Liver (tissue), 9 donors: Measurements from ENCODE around the gene TMEM61. TPM values are rescaled to one million over a fixed set of nuclear protein-coding genes. Genes with fewer than 3 reads are reported as not detected.

Source experiments
- DNase-seq: peaks from one replicate; pipeline ENCODE4 v3.0.0-alpha.2; 2017; ENCODE audit warnings: low spot score
- H3K27ac ChIP-seq, 2 donors: one replicate each; pipeline ENCODE4 v1.7.0; 2013; ENCODE audit warnings: inconsistent platforms in 2 of 2, low read length in 2 of 2, control low read depth in 1 of 2, low read depth in 1 of 2, mild to moderate bottlenecking in 1 of 2
- H3K27me3 ChIP-seq, 4 donors: one replicate each; pipeline versions ENCODE4 v1.6.1 to v1.7.0; 2013; ENCODE audit warnings: low read length in 3 of 4, inconsistent platforms in 1 of 4, mild to moderate bottlenecking in 1 of 4, moderate library complexity in 1 of 4; ENCODE audit not compliant: control insufficient read depth in 4 of 4, insufficient read depth in 4 of 4
- H3K36me3 ChIP-seq, 4 donors: one replicate each; pipeline versions ENCODE4 v1.6.1 to v1.7.0; 2013; ENCODE audit warnings: low read length in 3 of 4, mild to moderate bottlenecking in 3 of 4, low read depth in 1 of 4, moderate library complexity in 1 of 4; ENCODE audit not compliant: control insufficient read depth in 4 of 4, insufficient read depth in 3 of 4
- H3K4me1 ChIP-seq, 4 donors: one replicate each; pipeline versions ENCODE4 v1.6.1 to v1.7.0; 2013; ENCODE audit warnings: low read length in 3 of 4, mild to moderate bottlenecking in 3 of 4, moderate library complexity in 1 of 4; ENCODE audit not compliant: control insufficient read depth in 4 of 4, insufficient read depth in 4 of 4
- H3K4me3 ChIP-seq, 3 donors: one replicate each; pipeline versions ENCODE4 v1.6.1 to v1.7.0; 2013; ENCODE audit warnings: low read length in 3 of 3, control low read depth in 1 of 3, low read depth in 1 of 3, mild to moderate bottlenecking in 1 of 3
- H3K9ac ChIP-seq, 2 donors: one replicate each; pipeline ENCODE4 v1.7.0; 2013; ENCODE audit warnings: low read length in 2 of 2, mild to moderate bottlenecking in 2 of 2, moderate library complexity in 2 of 2, control low read depth in 1 of 2, low read depth in 1 of 2
- H3K9me3 ChIP-seq, 4 donors: one replicate each; pipeline versions ENCODE4 v1.6.1 to v1.7.0; 2013; ENCODE audit warnings: low read length in 3 of 4; ENCODE audit not compliant: control insufficient read depth in 4 of 4
- EGR1 ChIP-seq, 2 donors: IDR thresholded peaks; 2 replicates each; pipeline ENCODE4 v1.6.1; 2016 to 2018; ENCODE audit warnings: antibody characterized with exemption in 2 of 2, low read depth in 2 of 2
- FOXA1 ChIP-seq: IDR thresholded peaks from 2 replicates; pipeline ENCODE4 v1.6.1; 2016; ENCODE audit warnings: antibody characterized with exemption
- FOXA2 ChIP-seq: IDR thresholded peaks from 2 replicates; pipeline ENCODE4 v1.6.1; 2016; ENCODE audit warnings: antibody characterized with exemption
- GABPA ChIP-seq, 2 donors: IDR thresholded peaks in 1 of 2; conservative IDR thresholded peaks in 1 of 2; 2 replicates each; pipeline ENCODE4 v1.6.1; 2016; ENCODE audit warnings: antibody characterized with exemption in 2 of 2, mild to moderate bottlenecking in 1 of 2, moderate library complexity in 1 of 2
- HNF4A ChIP-seq, 2 donors: conservative IDR thresholded peaks; 2 replicates each; pipeline ENCODE4 v1.6.1; 2016; ENCODE audit warnings: antibody characterized with exemption in 2 of 2, mild to moderate bottlenecking in 2 of 2
- HNF4G ChIP-seq: IDR thresholded peaks from 2 replicates; pipeline ENCODE4 v1.6.1; 2016; ENCODE audit warnings: antibody characterized with exemption
- JUND ChIP-seq, 2 donors: IDR thresholded peaks; 2 replicates each; pipeline ENCODE4 v1.6.1; 2016; ENCODE audit warnings: antibody characterized with exemption in 2 of 2
- RAD21 ChIP-seq, 2 donors: IDR thresholded peaks; 2 replicates each; pipeline ENCODE4 v1.6.1; 2016; ENCODE audit warnings: antibody characterized with exemption in 2 of 2, mild to moderate bottlenecking in 2 of 2
- RXRA ChIP-seq, 2 donors: IDR thresholded peaks; 2 replicates each; pipeline ENCODE4 v1.6.1; 2017 to 2018; ENCODE audit warnings: antibody characterized with exemption in 2 of 2, mild to moderate bottlenecking in 1 of 2
- SP1 ChIP-seq: IDR thresholded peaks from 2 replicates; pipeline ENCODE4 v1.6.1; 2018; ENCODE audit warnings: antibody characterized with exemption, mild to moderate bottlenecking
- TAF1 ChIP-seq: conservative IDR thresholded peaks from 2 replicates; pipeline ENCODE4 v1.6.1; 2016; ENCODE audit warnings: antibody characterized with exemption, mild to moderate bottlenecking
- WGBS: extraction: QIAGEN DNeasy Blood & Tissue Kit; methylation state at CpG from one replicate; pipeline ENCODE4 v1.1.7; 2013; 5-methylcytosine and 5-hydroxymethylcytosine counted together
- polyA plus RNA-seq, 2 donors: library from polyadenylated mRNA; stranded (reverse) in 1 of 2; unstranded in 1 of 2; fragments of 200-250 nt in 1 of 2; fragments of >200 nt in 1 of 2; fragmentation: Nextera tagmentation in 1 of 2; extraction: Ambion mirVana in 1 of 2; gene quantifications; one replicate each; pipeline versions ENCODE4 v1.2.1 to v1.2.3, GENCODE V29; 2013 to 2015
- total RNA-seq, 2 donors: library from RNA; depleted of rRNA; stranded (reverse); fragments of >200 nt; gene quantifications; one replicate each; pipeline ENCODE4 v1.2.3, GENCODE V29; 2014
- TF ChIP-seq, protein P1 (sequence below): IDR thresholded peaks from 2 replicates; pipeline ENCODE4 v1.6.1; 2016; ENCODE audit warnings: antibody characterized with exemption
- TF ChIP-seq, protein P2 (sequence below): IDR thresholded peaks from 2 replicates; pipeline ENCODE4 v1.6.1; 2016; ENCODE audit warnings: antibody characterized with exemption, mild to moderate bottlenecking
- TF ChIP-seq, protein P3 (sequence below): fragments of 150-350 bp; IDR thresholded peaks from 2 replicates; pipeline ENCODE4 v1.5.1; 2017; ENCODE audit warnings: improper control_type of control experiment, low read depth, low read length; ENCODE audit not compliant: missing input control
- TF ChIP-seq, protein P4 (sequence below): IDR thresholded peaks from 2 replicates; pipeline ENCODE4 v1.6.1; 2016; ENCODE audit warnings: antibody characterized with exemption
- donor health status: healthy.
- donor health status: healthy.
- donor health status: healthy.
- donor health status: healthy.
- donor health status: healthy.

The TMEM61 gene
- total and polyA plus RNA-seq, 4 donors = not detected

DNA sequence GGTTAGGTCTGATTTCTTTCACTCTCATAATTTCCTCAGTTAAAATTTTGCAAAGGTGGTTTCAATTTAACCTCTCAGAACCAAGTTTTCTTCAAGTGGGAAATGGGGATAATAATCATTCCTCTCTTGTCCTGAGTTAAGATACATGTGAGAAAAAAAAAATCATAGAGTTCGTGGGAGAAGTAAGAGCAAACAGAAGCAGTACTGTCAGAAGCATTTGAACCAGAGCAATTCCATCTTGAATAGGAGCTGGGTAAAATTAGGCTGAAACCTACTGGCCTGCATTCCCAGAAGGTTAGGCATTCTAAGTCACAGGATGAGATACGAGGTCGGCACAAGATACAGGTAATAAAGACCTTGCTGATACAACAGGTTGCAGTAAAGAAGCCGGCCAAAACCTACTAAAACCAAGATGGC lies 28.6 kb upstream of the TMEM61 start (continued):
- TF ChIP-seq, protein P1, sequence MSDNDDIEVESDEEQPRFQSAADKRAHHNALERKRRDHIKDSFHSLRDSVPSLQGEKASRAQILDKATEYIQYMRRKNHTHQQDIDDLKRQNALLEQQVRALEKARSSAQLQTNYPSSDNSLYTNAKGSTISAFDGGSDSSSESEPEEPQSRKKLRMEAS = no peak

DNA sequence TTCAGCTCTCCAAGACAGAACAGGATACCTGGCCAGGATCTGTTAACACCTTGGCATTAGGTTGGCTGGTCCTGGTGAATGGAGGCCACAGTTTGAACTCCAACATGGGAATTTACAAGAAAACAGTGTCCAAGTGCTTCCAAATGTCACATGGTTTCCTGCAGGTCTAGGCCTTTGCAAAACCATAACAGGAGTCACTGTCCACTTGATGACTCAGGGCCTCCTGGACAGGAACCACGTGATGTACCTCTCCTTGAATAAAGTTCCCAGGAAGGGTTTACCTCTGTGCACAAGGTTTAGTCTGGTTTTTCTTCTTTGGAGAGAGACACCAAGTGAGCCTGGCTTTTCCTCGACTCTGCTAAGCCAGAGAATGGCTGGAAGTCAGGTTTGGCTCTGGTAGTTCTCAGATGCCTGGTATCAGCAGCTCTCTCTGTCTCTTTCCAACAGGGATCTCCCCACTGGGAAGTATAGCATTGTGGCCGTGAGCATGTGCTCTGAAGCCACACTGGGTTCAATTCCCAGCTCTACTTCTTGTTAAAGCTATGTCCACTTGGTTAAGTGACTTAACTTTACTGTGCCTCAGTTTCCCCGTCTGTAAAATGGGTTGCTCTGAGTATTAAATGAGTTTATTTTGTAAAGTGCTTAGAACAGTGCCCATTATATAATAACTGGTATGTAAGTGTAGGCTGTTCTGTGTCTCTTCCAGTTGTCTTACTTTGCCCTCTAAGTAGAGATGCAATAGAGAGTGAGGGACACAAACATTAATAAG lies 27.3 kb upstream of the TMEM61 start:
- 75% methylated on average over 4 of the region's 4 CpGs for WGBS
- Histone ChIP-seq H3K4me3 (no peak overlapping the region), H3K4me1 (peaks cover 0 to 5% (median 4%) of the 10 kb centered on the region in 4 donors), H3K9ac (no peak overlapping the region), H3K9me3 (peaks cover 0 to 2% (median 0%) of the 10 kb centered on the region in 4 donors), H3K27ac (no peak overlapping the region), H3K27me3 (no peaks in the 10 kb centered on the region), H3K36me3 (no peaks in the 10 kb centered on the region)
- TF ChIP-seq TAF1 (no peak), HNF4G (no peak), EGR1 (IDR thresholded peaks at IDR 0.05; ENCODE audit: low read depth in 2 of 2) (no peak), RXRA (IDR thresholded peaks at IDR 0.05) (no peak), HNF4A (conservative IDR thresholded peaks at IDR 0.05) (no peak), FOXA2 (no peak), JUND (IDR thresholded peaks at IDR 0.05) (no peak), SP1 (no peak), GABPA (IDR thresholded peaks at IDR 0.05 in 1 of 2, conservative IDR thresholded peaks at IDR 0.05 in 1 of 2) (no peak), FOXA1 (no peak), RAD21 (IDR thresholded peaks at IDR 0.05) (no peak)
- TF ChIP-seq, protein P2, sequence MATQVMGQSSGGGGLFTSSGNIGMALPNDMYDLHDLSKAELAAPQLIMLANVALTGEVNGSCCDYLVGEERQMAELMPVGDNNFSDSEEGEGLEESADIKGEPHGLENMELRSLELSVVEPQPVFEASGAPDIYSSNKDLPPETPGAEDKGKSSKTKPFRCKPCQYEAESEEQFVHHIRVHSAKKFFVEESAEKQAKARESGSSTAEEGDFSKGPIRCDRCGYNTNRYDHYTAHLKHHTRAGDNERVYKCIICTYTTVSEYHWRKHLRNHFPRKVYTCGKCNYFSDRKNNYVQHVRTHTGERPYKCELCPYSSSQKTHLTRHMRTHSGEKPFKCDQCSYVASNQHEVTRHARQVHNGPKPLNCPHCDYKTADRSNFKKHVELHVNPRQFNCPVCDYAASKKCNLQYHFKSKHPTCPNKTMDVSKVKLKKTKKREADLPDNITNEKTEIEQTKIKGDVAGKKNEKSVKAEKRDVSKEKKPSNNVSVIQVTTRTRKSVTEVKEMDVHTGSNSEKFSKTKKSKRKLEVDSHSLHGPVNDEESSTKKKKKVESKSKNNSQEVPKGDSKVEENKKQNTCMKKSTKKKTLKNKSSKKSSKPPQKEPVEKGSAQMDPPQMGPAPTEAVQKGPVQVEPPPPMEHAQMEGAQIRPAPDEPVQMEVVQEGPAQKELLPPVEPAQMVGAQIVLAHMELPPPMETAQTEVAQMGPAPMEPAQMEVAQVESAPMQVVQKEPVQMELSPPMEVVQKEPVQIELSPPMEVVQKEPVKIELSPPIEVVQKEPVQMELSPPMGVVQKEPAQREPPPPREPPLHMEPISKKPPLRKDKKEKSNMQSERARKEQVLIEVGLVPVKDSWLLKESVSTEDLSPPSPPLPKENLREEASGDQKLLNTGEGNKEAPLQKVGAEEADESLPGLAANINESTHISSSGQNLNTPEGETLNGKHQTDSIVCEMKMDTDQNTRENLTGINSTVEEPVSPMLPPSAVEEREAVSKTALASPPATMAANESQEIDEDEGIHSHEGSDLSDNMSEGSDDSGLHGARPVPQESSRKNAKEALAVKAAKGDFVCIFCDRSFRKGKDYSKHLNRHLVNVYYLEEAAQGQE = no peak
- TF ChIP-seq, protein P1 = no peak
- TF ChIP-seq, protein P3, sequence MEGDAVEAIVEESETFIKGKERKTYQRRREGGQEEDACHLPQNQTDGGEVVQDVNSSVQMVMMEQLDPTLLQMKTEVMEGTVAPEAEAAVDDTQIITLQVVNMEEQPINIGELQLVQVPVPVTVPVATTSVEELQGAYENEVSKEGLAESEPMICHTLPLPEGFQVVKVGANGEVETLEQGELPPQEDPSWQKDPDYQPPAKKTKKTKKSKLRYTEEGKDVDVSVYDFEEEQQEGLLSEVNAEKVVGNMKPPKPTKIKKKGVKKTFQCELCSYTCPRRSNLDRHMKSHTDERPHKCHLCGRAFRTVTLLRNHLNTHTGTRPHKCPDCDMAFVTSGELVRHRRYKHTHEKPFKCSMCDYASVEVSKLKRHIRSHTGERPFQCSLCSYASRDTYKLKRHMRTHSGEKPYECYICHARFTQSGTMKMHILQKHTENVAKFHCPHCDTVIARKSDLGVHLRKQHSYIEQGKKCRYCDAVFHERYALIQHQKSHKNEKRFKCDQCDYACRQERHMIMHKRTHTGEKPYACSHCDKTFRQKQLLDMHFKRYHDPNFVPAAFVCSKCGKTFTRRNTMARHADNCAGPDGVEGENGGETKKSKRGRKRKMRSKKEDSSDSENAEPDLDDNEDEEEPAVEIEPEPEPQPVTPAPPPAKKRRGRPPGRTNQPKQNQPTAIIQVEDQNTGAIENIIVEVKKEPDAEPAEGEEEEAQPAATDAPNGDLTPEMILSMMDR = no peak
- TF ChIP-seq, protein P4, sequence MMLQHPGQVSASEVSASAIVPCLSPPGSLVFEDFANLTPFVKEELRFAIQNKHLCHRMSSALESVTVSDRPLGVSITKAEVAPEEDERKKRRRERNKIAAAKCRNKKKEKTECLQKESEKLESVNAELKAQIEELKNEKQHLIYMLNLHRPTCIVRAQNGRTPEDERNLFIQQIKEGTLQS = no peak
- DNase-seq = no peak
